IMR-90 (cell line): ENCODE results near the gene FN1. TPM values are rescaled to one million over a fixed set of nuclear protein-coding genes. Genes with fewer than 3 reads are reported as not detected.

Experiments
- ATAC-seq: fragments of 200-7000 bp; cut with Tn5 transposase; 2 replicates; pipeline ENCODE4 v1.9.1; 2020; ENCODE audit warnings: low read depth, mild to moderate bottlenecking, moderate library complexity
- BruUV-seq: library from RNA; stranded (reverse); fragments of 400-500 nt; replicated peaks from 2 replicates; lab custom pipeline; 2021; lab: Mats Ljungman, UMichigan
- CTCF ChIA-PET: fragments of 300-600 bp; formaldehyde crosslinking; extraction: SDS; loops from one replicate; lab custom pipeline; 2021; ENCODE audit warnings: antibody characterized with exemption; lab: Yijun Ruan, JAX
- POLR2A ChIA-PET: fragments of 300-600 bp; sonication (Branson Sonifier 250); formaldehyde crosslinking; loops from one replicate; lab custom pipeline; 2022; ENCODE audit warnings: antibody characterized with exemption; ENCODE audit not compliant: unreplicated experiment; lab: Charles Lee
- DNase-seq: peaks from one replicate; pipeline ENCODE4 v3.0.0; 2013
- H2AFZ ChIP-seq: replicated peaks from 2 replicates; pipeline ENCODE3; 2013; ENCODE audit warnings: low read length, mild to moderate bottlenecking; ENCODE audit not compliant: poor library complexity
- H2AK5ac ChIP-seq: 2 replicates; pipeline ENCODE4 v1.6.1; 2013; ENCODE audit warnings: low read depth, low read length, inconsistent platforms
- H2AK9ac ChIP-seq: replicated peaks from 2 replicates; pipeline ENCODE3; 2013; ENCODE audit warnings: mild to moderate bottlenecking, low read depth, low read length, moderate library complexity; ENCODE audit not compliant: poor library complexity
- H2BK120ac ChIP-seq: 2 replicates; pipeline ENCODE4 v1.6.1; 2013; ENCODE audit warnings: low read depth, low read length, inconsistent platforms
- H2BK15ac ChIP-seq: 3 replicates; pipeline ENCODE4 v1.6.1; 2013; ENCODE audit warnings: low read depth, low read length, inconsistent platforms
- H2BK20ac ChIP-seq: 2 replicates; pipeline ENCODE4 v1.6.1; 2013; ENCODE audit warnings: low read depth, mild to moderate bottlenecking, inconsistent platforms, low read length, moderate library complexity
- H2BK5ac ChIP-seq: 2 replicates; pipeline ENCODE4 v1.6.1; 2013; ENCODE audit warnings: mild to moderate bottlenecking, low read depth, low read length, inconsistent platforms; ENCODE audit not compliant: poor library complexity, severe bottlenecking
- H3K14ac ChIP-seq: replicated peaks from 2 replicates; pipeline ENCODE4 v1.6.1; 2013; ENCODE audit warnings: low read depth, low read length, inconsistent platforms
- H3K18ac ChIP-seq: 2 replicates; pipeline ENCODE4 v1.6.1; 2013; ENCODE audit warnings: low read depth, low read length, control low read depth
- H3K23ac ChIP-seq: 2 replicates; pipeline ENCODE4 v1.6.1; 2013; ENCODE audit warnings: low read depth, low read length, inconsistent platforms
- H3K27ac ChIP-seq: 2 replicates; pipeline ENCODE4 v1.5.1; 2013; ENCODE audit warnings: mild to moderate bottlenecking, control low read depth, low read length; ENCODE audit not compliant: insufficient read depth
- H3K27me3 ChIP-seq: 2 replicates; pipeline ENCODE4 v1.6.1; 2013; ENCODE audit warnings: low read length; ENCODE audit not compliant: control insufficient read depth, insufficient read depth
- H3K36me3 ChIP-seq: 2 replicates; pipeline ENCODE4 v1.6.1; 2013; ENCODE audit warnings: low read length, mixed read lengths; ENCODE audit not compliant: control insufficient read depth, insufficient read depth
- H3K4ac ChIP-seq: 2 replicates; pipeline ENCODE4 v1.6.1; 2013; ENCODE audit warnings: low read depth, low read length, inconsistent platforms
- H3K4me1 ChIP-seq: 2 replicates; pipeline ENCODE4 v1.6.1; 2013; ENCODE audit warnings: low read length, mixed read lengths; ENCODE audit not compliant: control insufficient read depth, insufficient read depth
- H3K4me2 ChIP-seq: 2 replicates; pipeline ENCODE4 v1.6.1; 2013; ENCODE audit warnings: low read depth, mild to moderate bottlenecking, control low read depth, low read length, moderate library complexity
- H3K4me3 ChIP-seq: 2 replicates; pipeline ENCODE4 v1.5.1; 2013; ENCODE audit warnings: low read depth, mild to moderate bottlenecking, control low read depth, low read length, moderate library complexity; ENCODE audit not compliant: insufficient read depth
- H3K56ac ChIP-seq: 2 replicates; pipeline ENCODE4 v1.6.1; 2013; ENCODE audit warnings: low read length, inconsistent platforms; ENCODE audit not compliant: insufficient read depth; ENCODE audit errors: extremely low read depth
- H3K79me1 ChIP-seq, 2 experiments: 2 replicates each; pipeline ENCODE4 v1.6.1; 2013; ENCODE audit warnings: low read length in 2 of 2, inconsistent platforms in 1 of 2, low read depth in 1 of 2
- H3K9ac ChIP-seq: 2 replicates; pipeline ENCODE4 v1.6.1; 2013; ENCODE audit warnings: low read depth, low read length, control low read depth
- H3K9me1 ChIP-seq: 2 replicates; pipeline ENCODE4 v1.6.1; 2013; ENCODE audit warnings: low read length, inconsistent platforms; ENCODE audit not compliant: insufficient read depth
- H3K9me3 ChIP-seq: 2 replicates; pipeline ENCODE4 v1.6.1; 2013; ENCODE audit warnings: low read length; ENCODE audit not compliant: control insufficient read depth, insufficient read depth
- H4K20me1 ChIP-seq: 2 replicates; pipeline ENCODE4 v1.6.1; 2013; ENCODE audit warnings: low read length, inconsistent platforms; ENCODE audit not compliant: insufficient read depth
- H4K5ac ChIP-seq: 2 replicates; pipeline ENCODE4 v1.6.1; 2013; ENCODE audit warnings: mild to moderate bottlenecking, low read depth, low read length, control low read depth
- H4K8ac ChIP-seq, 2 experiments: 2 replicates each; pipeline ENCODE4 v1.6.1; 2013; ENCODE audit warnings: low read depth in 2 of 2, low read length in 2 of 2, control low read depth in 1 of 2, inconsistent platforms in 1 of 2
- H4K91ac ChIP-seq: 2 replicates; pipeline ENCODE4 v1.6.1; 2013; ENCODE audit warnings: low read depth, low read length, inconsistent platforms; ENCODE audit not compliant: insufficient read depth
- CEBPB ChIP-seq: IDR thresholded peaks from 2 replicates; pipeline ENCODE4 v1.6.1; 2012; ENCODE audit warnings: low read depth, low read length, improper control_type of control experiment
- POLR2A ChIP-seq: IDR thresholded peaks from 2 replicates; pipeline ENCODE4 v1.6.1; 2012; ENCODE audit warnings: mild to moderate bottlenecking, low read depth, low read length
- WGBS, 2 experiments: methylation state at CpG; one replicate each; pipeline versions ENCODE4 v1.1.5 to v1.1.7; 2013; ENCODE audit warnings: missing lambda C conversion rate in 2 of 2; ENCODE audit not compliant: insufficient read length in 1 of 2; ENCODE audit errors: extremely low coverage in 2 of 2; 5-methylcytosine and 5-hydroxymethylcytosine counted together
- dilution Hi-C: fragments of 300-500 bp; cut with HindIII; formaldehyde crosslinking; loops from one replicate; pipeline ENCODE4 v1.14.3; 2018; ENCODE audit warnings: low sequenced_read_pairs; ENCODE audit not compliant: unreplicated experiment
- in situ Hi-C: fragments of 300-500 bp; cut with MboI; formaldehyde crosslinking; loops from 3 replicates; pipeline ENCODE4 v1.14.3; 2019; ENCODE audit warnings: low sequenced_read_pairs, inconsistent platforms, mixed read lengths
- intact Hi-C: fragments of 100-400 bp; cut with micrococcal nuclease; formaldehyde crosslinking; loops from 2 replicates; pipeline ENCODE4 v1.10.0; 2022
- polyA plus RNA-seq, 3 experiments: library from polyadenylated mRNA; depleted of rRNA; stranded (reverse); fragments of >200 nt; gene quantifications; 2 replicates each; pipeline ENCODE4 v1.2.3, GENCODE V29; 2012; ENCODE audit warnings: low replicate concordance in 1 of 3
- total RNA-seq: library from RNA; depleted of rRNA; stranded (reverse); fragments of >200 nt; gene quantifications from 2 replicates; pipeline ENCODE4 v1.2.3, GENCODE V29; 2012

Gene FN1
- total and polyA plus RNA-seq, 2 of the 4 experiments (the other 2 are of a cell fraction) = 8,243 to 13,004 TPM

DNA sequence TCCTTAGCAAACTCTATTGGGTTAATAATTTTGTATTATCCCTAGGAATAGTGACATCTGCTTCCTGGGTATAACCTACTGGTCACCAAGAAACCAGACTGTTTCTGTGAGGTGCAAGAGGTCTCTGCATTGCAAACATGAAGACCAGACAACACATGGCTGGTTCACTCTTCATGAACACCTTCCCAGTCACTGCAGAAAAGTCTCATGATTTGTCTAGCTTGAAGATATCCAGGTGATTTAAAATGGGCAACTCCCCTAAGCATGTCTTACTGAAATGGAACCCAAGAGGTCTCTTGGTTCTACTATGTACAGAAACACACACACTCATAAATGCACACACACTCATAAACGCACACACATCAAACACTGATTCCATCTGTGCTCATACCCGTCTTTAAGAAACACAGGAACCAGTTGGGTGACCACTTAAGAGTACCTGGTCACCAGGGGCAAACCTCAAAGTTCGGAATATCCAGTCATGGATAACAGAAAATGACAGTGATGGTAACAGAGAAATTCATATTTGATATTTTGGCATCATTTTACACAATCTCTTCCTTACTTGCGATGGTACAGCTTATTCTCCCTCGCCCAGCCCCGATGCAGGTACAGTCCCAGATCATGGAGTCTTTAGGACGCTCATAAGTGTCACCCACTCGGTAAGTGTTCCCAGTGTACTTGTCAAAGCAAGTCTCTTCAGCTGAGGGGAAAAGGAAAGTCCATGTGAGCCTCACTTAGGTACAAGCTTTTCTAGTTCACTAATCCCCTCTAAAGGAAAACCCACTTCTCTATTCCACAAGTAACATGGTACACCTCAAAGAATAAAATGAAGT lies 2.9 kb downstream of the FN1 start:
- Histone ChIP-seq H4K20me1 (peaks cover 12% of the 10 kb centered on the region), H2AK9ac (peak overlapping the region; percentile 46)

More for the DNA sequence above, 2.9 kb downstream of the FN1 start:
- H3K4me2 ChIP-seq = peak overlapping the region; percentile 98
- ChIA-PET CTCF (no interaction called here), POLR2A (interaction anchor here (0.8 kb wide), 1 partner anchor 354 kb away, joined by 3 read pairs; no protein-coding TSS in a partner anchor)
- in situ Hi-C loops = loop anchor here (10.0 kb wide), 1 partner anchor 482 kb away; no protein-coding TSS in a partner anchor
- peak overlapping the region; percentile 83; the same call in 1 of the 2 replicates for H3K9ac ChIP-seq
- peak overlapping the region; percentile 96 for H3K18ac ChIP-seq
- peak overlapping the region; percentile 93 for H3K23ac ChIP-seq
- H3K79me1 ChIP-seq = peaks cover 20 to 49% of the 10 kb centered on the region in 2 experiments
- no peaks in the 10 kb centered on the region for H3K27me3 ChIP-seq
- peak overlapping the region; percentile 96 for H4K91ac ChIP-seq
- H2BK5ac ChIP-seq = peak overlapping the region; percentile 88
- intact Hi-C loops = no loop called here
- peak overlapping the region; percentile 86 for H3K4ac ChIP-seq
- TF ChIP-seq POLR2A (peak; percentile 13), CEBPB (no peak)
- peak overlapping the region; percentile 93 for H3K14ac ChIP-seq
- no peaks in the 10 kb centered on the region for H3K9me3 ChIP-seq
- H4K8ac ChIP-seq = peak overlapping the region; percentile 70 to 81
- H2BK20ac ChIP-seq = peak overlapping the region; percentile 79
- peak overlapping the region; percentile 97 for H3K27ac ChIP-seq
- H2BK120ac ChIP-seq = peak overlapping the region; percentile 84
- ATAC-seq (no peak), DNase-seq (no peak)
- H3K36me3 ChIP-seq = peaks cover 42% of the 10 kb centered on the region
- no TSS peak for BruUV-seq
- H3K4me1 ChIP-seq = peaks cover 8% of the 10 kb centered on the region
- H2AFZ ChIP-seq = no peak overlapping the region
- H4K5ac ChIP-seq = peak overlapping the region; percentile 70
- peak overlapping the region; percentile 90 for H2AK5ac ChIP-seq
- peak overlapping the region; percentile 75 for H3K56ac ChIP-seq
- peak overlapping the region; percentile 65 for H3K4me3 ChIP-seq
- WGBS, 2 experiments = 50% methylated on average over 2 of the region's 8 CpGs; no CpG with 5 or more reads in 1 of the 2 experiments
- peaks cover 13% of the 10 kb centered on the region for H3K9me1 ChIP-seq
- H2BK15ac ChIP-seq = peak overlapping the region; percentile 83
- dilution Hi-C loops = no loop called here
